Right hindlimb (tissue), 1 donor: ENCODE measurements around the gene RDM1.
A peak's percentile ranks its signal among the peaks of the same experiment; 100 is the strongest.
"Not testable (repeated sequence)": the region's sequence is repeated elsewhere in the genome, so short reads cannot be mapped to it uniquely, and the experiment has no call there.

Experiments used
- DNase-seq: peaks from one replicate; pipeline ENCODE4 v3.0.0-alpha.2; 2018

The RDM1 gene

DNA sequence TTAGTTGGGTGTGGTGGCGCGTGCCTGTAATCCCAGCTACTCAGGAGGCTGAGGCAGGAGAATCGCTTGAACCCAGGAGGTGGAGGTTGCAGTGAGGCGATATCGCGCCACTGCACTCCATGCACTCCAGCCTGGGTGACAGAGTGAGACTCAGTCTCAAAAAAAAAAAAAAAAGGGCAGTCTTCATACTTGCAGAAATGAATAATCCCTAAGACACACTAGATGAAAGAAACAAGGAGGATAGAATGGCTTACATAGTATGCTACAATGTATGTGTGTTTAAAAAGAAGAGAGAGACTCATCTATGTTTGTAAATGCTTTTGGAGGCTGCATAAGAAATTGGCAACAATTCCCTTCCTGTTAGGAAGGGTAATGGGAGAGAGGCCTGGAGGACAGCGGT is 32.8 kb downstream of the RDM1 start:
- DNase-seq = not testable (repeated sequence)

- DNase-seq = no peak
These were observed 34.7 kb downstream of the RDM1 start for GRCh38 chr17:35895636-35896587.

DNA sequence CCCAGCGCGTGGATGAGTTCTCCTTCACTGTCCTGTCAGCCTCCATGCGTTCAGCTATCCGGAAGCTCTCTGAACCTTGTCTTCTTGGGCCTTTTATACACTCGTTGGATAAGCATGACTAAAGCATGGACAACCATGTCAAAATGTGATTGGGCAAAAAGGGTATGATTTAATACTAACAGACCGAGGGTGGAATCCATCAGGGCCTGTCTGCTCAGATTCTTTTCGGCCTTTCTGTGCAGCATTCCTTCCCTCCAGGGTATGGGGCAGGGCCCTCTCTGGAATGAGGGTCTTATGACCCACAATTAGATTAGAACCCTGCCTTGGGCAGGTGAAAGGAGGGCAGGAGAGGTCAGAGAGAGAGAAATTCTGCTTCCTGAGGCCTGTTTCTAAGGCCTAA is 36.4 kb downstream of the RDM1 start:
- no peak for DNase-seq

DNA sequence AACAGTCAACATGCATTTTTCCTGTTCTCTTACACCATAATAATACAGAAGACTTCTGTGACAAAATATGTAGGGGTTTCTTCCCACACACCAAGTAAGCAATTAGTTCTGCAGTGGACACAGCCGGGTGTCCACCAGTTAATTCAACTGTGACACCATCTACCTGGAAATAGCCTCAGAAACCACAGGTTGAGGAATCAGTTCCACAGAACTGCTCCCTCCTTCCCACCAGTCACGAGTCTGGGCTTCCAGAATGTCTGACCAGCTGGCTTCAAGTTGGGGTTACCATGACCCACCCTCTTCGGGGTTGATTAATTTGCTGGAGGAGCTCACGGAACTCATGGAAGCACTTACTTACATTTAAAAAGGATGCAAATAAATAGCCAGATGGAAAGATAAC is 36.8 kb downstream of the RDM1 start:
- no peak for DNase-seq

DNA sequence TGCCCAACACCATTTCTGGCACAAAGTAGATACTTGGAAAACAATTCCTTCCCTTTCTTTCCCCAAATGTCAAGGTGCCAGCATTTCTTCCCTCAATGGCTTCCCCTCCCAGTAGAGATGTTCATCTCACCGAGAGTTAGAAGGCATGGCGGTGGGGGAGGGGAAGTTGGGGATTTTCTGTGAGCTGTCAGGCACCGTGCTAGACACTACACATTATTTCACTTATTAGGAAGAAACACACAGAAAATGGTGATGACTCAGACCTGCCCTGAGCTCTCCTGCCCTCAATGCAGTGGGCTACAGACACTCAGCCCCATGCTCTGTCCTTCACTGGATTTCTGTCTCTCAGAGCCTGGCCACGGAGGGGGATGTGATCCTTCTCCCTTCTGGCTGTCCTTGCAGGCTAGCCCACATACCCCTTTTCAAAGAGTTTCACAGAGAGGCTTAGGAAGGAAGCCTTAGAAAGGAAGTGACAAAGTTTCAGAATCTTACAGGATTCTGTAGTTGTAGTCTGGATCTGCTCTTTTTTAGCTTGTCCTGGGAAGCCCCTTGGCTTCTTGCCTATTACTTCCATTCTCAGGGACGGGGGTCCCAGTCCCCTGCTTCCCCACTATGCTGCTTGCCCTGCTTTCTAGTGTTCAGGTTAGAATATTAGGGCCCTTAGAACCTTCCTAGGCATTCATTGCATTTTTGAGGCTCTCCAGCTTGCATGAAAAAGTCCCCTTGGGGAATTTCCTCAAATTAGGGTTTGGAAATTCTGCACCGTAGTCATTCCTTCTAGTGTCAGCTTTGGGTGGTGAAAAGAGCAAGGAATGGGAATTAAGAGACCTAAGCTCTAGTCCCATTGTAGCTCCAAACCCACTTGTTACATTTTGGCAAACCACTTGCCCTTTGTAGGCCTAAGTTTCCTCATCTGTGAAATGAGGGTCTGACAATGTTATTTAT is 38.2 kb downstream of the RDM1 start:
- DNase-seq = no peak

DNA sequence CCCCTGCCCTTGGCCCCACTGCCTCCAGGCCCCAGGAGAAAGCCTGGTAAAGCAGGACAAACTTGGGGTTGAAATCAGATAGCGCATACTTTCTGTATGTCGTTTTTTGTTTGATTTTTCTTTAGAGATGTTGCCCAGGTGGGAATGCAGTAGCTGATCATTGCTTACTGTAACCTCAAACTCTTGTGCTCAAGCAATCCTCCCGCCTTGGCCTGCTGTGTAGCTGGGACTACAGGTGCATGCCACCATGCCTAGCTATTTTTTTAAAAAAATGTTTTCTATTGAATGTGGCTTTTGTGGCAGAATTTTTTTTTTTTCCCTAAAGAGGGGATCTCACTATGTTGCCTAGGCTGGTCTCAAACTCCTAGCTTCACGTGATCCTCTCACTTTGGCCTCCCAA is 39.3 kb downstream of the RDM1 start:
- no peak for DNase-seq

- no peak for DNase-seq
These were observed 39.8 kb downstream of the RDM1 start for GRCh38 chr17:35890774-35891155.

DNA sequence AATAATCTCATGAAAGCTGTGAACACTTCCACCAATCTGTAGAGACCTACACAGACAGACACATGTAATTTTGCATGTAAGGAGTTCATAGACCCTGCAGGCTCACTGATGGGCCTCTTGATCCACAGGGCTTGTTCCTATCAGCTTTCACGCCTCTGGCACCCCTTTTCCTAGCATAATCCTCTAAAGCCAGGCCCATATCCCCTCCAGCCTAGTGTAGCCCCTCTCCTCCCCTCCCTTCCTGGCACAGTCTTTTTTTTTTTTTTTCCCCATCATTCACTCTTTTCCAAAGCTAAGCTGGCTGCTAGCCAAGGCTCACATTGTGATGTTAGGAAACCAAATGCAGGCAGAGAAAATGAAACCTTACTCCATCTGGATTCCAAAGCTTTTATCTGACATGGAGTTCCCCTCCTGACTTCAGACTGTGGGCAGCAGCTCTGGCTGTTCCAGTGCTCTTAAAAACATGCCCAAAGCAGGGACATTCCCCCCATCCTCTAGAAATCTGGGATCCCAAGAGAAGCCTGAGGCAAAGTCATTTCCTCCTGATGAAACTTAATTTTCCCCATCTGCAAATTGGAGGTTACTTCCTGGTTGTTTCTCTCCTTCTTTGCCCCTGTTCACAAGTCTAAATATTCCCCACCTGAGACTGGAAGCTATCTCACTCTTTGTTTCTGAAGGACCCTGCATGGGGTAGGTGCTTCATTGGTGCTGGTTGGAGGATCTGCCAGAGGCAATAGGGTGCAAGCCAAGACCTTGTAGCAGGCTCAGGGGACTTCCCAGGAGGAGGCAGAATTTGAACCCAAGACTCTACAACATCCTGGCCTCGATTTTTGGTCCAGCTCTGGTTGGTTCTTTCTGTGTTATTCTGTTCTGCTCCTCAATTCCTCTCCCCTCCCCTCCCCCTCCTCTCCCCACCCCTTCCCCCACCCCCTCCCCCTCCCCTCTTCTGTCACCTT is 40.5 kb downstream of the RDM1 start:
- DNase-seq = peak; percentile 41

GRCh38 chr17:35889241-35889640 is 41.3 kb downstream of the RDM1 start:
- DNase-seq = no peak

DNA sequence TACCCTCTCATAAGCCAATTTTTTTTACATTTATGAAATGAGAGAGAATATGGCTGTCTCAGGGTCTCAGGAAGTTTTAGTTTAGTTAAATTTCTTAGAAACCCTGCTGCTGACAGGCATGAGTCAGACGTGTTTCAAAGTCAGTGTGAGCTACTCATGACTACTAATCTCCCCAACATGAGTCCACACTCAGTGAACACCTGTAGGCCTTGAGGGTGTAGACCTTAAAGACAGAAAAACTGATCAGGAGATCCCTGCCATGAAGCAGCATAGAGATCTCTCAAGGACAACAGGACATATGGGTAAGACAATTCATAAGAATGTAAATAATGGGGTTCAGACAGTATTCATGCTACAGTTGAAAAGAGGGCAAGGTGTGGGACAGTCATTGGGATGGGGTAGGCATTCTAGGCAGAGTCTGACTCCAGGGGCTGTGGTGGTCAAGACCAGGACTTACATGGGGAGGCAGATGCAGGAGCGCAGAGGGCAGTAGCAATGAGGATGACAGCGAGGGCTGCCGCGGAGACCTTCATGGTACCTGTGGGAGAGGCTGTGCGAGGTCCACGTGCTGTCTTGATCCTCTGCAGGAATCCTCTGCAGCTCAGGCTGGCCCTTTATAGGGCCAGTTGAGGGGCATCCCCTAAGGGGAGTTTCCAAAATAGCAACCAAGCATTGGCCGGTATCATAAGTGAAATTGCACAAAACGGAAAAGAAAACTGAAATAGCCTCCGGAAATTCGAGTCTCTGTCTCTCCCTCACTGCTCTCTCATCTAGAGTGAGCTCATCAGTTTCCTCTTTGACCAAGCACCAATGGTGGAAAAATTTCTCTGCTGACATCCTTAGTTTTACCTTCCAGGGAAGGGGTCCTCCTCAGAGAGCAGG is 50.6 kb downstream of the RDM1 start, which contains the start of gene CCL5:
TSS of gene CCL5 (minus strand) at position 588 of the 882 bp plus-strand sequence.
- DNase-seq = no peak

DNA sequence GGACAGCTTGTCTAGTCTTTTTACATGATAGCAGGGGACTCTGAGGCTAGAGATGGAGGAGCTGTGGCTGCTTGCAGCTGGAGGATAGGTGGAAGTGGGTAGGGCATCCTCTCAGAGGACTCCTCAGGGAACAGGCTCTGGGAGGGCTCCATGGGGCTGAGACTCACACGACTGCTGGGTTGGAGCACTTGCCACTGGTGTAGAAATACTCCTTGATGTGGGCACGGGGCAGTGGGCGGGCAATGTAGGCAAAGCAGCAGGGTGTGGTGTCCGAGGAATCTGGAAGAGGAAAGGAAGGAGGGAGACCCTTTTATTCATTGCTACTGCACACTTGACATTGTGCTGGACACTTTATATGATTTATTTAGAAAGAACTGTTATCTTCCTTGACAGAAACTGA is 52.2 kb downstream of the RDM1 start:
- DNase-seq = no peak

- no peak for DNase-seq
These were observed 53.1 kb downstream of the RDM1 start for GRCh38 chr17:35877345-35878029.

DNA sequence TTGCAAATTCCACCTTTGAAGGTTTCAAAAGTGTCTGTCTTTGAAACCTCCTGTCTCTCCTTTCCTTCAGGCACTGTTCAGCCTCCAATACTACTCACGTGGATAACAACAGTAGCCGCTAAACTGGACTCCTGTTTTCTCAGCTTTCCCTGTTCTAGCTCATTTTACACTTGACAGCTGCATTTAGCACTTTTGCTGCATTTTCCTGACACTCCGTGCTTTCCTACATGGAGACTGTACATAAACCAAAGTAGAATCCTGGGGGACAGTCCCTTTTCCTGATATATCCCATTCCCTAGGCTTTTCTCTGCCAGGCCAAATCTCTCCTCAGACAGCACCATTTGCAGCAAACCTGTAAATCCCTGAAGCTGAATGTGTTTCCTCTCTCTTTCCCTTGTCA is 54.0 kb downstream of the RDM1 start:
- no peak for DNase-seq

DNA sequence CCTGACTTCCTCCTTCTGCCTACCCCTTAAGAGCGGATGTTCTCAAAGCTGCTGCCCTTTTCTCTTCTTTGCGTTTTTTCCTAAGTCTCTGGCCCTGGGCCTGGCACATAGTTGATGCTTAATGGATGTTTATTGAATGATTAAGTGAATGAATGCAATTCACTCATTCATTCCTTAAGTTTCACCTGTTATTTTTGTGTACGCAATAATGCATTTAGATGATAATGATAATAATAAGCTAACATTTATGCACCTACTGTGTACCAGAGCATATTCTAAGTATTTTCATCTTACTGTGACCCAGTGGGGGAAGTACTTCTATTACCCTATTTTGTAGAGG is 54.8 kb downstream of the RDM1 start:
- DNase-seq = no peak

GRCh38 chr17:35875072-35875799 is 55.3 kb downstream of the RDM1 start:
- DNase-seq = no peak

DNA sequence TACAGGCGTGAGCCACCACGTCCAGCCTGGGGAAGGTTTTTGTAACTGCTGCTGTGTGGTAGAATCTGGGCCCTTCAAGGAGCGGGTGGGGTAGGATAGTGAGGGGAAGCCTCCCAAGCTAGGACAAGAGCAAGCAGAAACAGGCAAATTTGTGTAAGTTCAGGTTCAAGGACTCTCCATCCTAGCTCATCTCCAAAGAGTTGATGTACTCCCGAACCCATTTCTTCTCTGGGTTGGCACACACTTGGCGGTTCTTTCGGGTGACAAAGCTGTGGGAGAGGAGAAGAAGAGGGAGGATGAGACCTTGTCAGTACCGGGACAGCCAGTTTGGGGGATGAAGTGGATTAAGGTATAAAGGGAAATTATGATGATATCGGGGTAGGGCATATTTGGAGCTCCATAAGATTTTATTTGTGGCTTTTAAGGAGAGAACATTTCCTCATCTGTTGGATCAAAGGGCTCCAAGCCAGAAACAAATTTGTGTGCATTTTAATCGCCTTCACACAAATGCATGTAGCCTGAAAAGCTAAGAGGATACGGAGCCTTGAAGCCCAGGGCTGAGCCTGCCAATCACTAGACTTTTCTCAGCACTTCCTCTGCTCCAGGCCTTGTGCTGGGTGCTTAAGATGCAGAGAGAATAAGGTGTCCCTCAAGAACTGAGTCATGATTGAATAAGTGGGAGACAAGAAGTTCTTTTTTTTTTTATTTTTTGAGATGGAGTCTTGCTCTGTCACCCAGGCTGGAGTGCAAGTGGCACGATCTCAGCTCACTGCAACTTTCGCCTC is 58.2 kb downstream of the RDM1 start:
- no peak for DNase-seq

DNA sequence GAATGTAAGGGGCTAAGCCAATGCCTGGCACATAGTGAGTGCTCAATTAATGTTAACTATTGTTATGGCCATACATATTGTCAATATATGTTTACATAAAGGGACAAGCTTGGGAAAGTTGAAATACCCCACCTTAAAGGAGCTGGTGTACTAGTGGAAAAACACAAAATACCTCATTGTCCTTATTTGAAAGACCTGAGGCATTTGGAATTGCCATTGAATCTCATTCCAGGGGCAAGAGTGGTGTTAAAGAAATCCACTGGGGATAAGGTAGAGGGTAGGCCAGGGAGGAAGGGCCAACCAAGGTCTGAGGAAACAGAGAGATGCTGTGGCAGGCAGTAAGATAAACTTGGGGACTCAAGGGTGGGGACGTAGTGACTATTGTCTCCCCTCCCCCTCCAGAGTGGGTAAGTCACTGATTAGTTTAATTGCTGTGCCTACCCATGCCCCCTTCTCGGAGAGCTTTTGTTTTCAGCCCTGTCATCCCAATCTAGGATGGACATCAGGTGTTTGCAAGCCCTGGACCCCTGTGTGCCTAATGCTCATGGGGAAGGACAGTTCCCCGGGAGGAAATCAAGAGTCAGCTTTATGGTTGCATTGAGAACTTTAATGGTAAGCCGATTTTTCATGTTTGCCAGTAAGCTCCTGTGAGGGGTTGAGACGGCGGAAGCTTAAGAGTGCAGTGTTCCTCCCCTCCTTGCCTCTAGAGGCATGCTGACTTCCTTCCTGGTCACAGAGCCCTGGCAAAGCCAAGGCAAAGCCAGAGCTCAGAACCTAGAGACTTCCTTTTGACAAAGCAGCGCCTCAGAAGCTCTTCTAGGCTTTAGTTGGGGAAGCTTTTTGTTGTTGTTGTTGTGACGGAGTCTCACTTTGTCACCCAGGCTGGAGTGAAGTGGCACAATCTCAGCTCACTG is 59.4 kb downstream of the RDM1 start:
- no peak for DNase-seq

GRCh38 chr17:35868737-35869136 is 61.8 kb downstream of the RDM1 start, which contains the start of gene HEATR9:
Gene HEATR9 (minus strand): TSS chr17:35868891. CDS start chr17:35868742, 149 bp downstream.
- DNase-seq = no peak
